Osteocyte (in vitro differentiated cells): ENCODE data around the gene KLK1. TPM values are rescaled to one million over a fixed set of nuclear protein-coding genes. Genes with fewer than 3 reads are reported as not detected.

Experiments used
- DNase-seq: peaks from one replicate; pipeline ENCODE4 v3.0.0; 2021; ENCODE audit warnings: mixed read lengths; ENCODE audit not compliant: unreplicated experiment; ENCODE audit errors: extremely low spot score
- H3K27ac Mint-ChIP-seq: one replicate; pipeline ENCODE4 v1.8.0; 2021; ENCODE audit warnings: mild to moderate bottlenecking, mixed read lengths; ENCODE audit not compliant: unreplicated experiment
- H3K27me3 Mint-ChIP-seq: one replicate; pipeline ENCODE4 v1.8.0; 2021; ENCODE audit warnings: mixed read lengths; ENCODE audit not compliant: unreplicated experiment
- H3K36me3 Mint-ChIP-seq: one replicate; pipeline ENCODE4 v1.8.0; 2021; ENCODE audit warnings: mixed read lengths; ENCODE audit not compliant: unreplicated experiment
- H3K4me1 Mint-ChIP-seq: one replicate; pipeline ENCODE4 v1.8.0; 2021; ENCODE audit warnings: mixed read lengths; ENCODE audit not compliant: unreplicated experiment
- H3K4me3 Mint-ChIP-seq: one replicate; pipeline ENCODE4 v1.8.0; 2021; ENCODE audit warnings: mild to moderate bottlenecking, moderate library complexity, mixed read lengths; ENCODE audit not compliant: unreplicated experiment
- H3K9me3 Mint-ChIP-seq: one replicate; pipeline ENCODE4 v1.8.0; 2021; ENCODE audit warnings: mixed read lengths; ENCODE audit not compliant: unreplicated experiment
- total RNA-seq: library from RNA; stranded (reverse); gene quantifications from 2 replicates; pipeline ENCODE4 v1.2.1, GENCODE V29; 2021
- TF ChIP-seq, protein P1 (sequence below): fragments of 200-600 bp; sonication (generic); IDR thresholded peaks from 2 replicates; pipeline ENCODE4 v1.5.0; 2021; ENCODE audit warnings: antibody characterized with exemption, mild to moderate bottlenecking, moderate library complexity

Gene KLK1
- total RNA-seq, 1 donor from 2014 or later = not detected

DNA sequence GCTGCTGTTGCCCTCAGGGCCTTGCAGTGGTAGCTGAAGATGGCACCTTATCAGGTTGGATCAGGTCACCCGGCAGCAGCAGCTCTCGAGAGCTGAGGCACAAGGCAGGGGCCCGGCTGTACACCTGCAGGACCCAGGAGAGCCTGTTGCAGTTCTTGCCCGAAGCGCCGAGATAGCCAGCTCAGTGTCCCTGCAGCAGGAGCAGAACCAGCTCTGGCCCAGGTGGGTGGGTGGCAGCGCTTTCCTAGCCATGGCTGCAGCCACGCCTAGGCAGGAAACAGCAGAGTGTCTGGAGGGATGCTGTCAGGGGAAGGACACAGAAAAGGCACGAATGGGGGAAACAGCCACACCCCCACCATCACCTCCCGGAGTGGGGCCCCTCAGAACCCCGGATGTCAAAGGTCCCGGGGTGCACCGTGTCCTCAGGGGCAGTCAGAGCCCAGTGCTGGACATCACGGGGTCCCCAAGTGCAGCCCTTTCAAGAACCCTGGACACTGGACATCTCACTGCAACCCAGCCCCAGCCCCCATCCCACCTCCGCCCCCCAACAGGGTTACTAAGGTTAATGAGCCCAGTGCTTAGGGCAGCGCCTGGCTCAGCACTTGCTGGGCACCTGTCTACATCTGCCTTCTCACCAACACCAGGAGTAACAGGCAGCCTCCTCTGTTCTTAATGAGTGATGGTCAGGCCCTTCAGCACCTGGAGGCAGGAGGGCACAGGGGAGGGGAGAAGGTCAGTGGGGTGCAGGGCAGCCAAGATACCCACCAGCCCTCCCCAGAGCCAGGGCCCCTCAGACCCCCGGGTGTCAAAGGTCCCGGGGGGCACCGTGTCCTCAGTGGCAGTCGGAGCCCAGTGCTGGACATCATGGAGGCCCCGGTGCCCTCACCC lies 24.7 kb downstream of the KLK1 start:
- TF ChIP-seq, protein P1, sequence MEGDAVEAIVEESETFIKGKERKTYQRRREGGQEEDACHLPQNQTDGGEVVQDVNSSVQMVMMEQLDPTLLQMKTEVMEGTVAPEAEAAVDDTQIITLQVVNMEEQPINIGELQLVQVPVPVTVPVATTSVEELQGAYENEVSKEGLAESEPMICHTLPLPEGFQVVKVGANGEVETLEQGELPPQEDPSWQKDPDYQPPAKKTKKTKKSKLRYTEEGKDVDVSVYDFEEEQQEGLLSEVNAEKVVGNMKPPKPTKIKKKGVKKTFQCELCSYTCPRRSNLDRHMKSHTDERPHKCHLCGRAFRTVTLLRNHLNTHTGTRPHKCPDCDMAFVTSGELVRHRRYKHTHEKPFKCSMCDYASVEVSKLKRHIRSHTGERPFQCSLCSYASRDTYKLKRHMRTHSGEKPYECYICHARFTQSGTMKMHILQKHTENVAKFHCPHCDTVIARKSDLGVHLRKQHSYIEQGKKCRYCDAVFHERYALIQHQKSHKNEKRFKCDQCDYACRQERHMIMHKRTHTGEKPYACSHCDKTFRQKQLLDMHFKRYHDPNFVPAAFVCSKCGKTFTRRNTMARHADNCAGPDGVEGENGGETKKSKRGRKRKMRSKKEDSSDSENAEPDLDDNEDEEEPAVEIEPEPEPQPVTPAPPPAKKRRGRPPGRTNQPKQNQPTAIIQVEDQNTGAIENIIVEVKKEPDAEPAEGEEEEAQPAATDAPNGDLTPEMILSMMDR = no peak
- H3K9me3 Mint-ChIP-seq = no peaks in the 10 kb centered on the region
- peaks cover 20% of the 10 kb centered on the region for H3K4me1 Mint-ChIP-seq
- H3K27ac Mint-ChIP-seq = no peak overlapping the region
- peaks cover 13% of the 10 kb centered on the region for H3K36me3 Mint-ChIP-seq
- no peak overlapping the region for H3K4me3 Mint-ChIP-seq
- DNase-seq = no peak
- no peaks in the 10 kb centered on the region for H3K27me3 Mint-ChIP-seq

DNA sequence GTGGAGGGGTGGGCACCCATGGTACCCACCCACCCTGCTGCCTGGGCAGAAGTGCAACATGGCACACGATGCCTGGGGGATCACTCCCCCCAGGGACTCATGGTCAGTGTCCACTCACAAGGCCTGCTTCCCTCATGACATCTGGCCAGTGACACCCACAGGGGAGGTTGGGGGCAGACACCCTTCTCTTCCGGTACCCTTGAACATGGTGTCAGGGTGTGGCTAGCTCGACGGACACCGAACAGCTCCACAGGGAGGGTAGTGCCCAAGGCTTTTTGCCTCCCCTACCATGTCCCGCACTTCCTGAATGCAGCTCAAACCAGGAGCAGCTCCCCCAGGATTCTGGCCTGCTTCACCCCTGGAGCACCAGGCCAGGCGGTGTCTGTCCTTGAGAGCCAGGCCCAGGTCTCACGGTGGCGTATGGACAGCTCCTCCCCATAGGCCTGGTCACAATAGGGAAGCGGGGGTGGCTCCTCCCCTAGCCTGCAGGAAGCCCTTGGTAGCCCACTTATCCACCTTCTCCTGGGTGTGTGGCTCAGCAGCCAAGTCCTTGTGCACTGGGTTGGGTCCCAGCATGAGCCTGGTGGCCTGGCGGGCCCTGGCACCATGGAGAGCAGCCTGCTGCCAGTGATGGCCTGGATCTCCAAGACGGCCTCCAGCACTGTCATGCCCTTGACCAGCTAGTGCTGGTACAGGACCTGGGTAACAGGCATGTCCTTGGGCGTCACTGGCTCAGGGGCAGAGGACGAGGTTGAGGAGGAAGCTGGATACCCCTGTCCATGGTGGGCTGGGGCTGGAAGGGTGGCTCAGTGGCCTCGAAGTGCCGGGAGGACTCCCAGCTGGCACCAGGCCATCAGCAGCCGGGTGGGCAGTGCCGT lies 25.6 kb downstream of the KLK1 start:
- H3K27ac Mint-ChIP-seq = no peak overlapping the region
- H3K4me3 Mint-ChIP-seq = no peak overlapping the region
- TF ChIP-seq, protein P1 = no peak
- no peaks in the 10 kb centered on the region for H3K9me3 Mint-ChIP-seq
- DNase-seq = no peak
- peaks cover 12% of the 10 kb centered on the region for H3K4me1 Mint-ChIP-seq
- peaks cover 13% of the 10 kb centered on the region for H3K36me3 Mint-ChIP-seq
- H3K27me3 Mint-ChIP-seq = no peaks in the 10 kb centered on the region

DNA sequence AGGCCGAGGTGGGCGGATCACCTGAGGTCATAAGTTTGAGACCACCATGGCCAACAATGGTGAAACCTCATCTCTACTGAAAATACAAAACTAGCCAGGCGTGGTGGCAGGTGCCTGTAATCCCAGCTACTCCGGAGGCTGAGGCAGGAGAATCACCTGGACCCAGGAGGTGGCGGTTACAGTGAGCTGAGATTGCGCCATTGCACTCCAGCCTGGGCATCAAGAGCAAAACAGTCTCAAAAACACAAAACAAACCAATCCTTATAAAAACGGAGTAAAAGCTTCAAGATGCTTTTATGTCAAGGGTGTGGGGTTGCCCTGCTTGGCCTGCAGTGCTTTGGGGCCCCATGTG lies 26.2 kb downstream of the KLK1 start:
- no peaks in the 10 kb centered on the region for H3K27me3 Mint-ChIP-seq
- TF ChIP-seq, protein P1 = no peak

DNA sequence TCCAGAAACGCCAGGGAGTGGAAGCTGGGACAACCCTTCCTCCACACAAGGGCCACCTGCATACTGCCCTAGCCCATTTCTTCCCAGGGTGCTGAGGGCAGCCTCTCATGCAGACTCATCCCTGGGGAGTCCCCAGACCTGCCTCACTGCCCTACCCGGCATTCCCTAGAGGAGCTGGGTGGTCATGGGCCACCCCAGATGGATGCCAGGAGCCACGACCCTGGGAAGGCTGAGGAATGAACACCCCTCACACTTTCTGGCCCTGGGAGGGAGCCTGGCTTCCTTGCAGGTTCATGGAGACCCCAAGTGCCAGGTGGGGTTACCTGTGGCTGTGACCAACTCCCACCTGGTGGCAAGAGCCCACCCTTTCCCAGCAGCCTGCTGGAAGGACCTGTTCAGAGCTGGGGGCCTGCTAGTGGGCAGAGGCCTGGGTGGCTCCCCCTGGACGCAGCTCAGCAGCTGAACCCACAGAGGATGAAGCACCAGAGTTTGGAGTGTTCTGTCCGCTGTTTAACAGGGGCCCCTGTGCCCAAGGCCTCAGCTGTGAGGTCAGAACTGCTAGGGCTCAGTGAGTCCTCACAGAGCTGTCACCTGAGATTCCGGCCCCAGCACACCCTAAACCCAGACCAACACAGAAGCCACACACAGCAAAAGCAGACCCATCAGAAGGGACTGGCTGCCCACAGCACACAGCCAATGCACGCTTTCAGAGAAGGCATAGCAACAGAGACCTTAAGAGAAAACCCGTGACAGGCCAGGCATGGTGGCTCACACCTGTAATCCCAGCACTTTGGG lies 26.8 kb downstream of the KLK1 start:
- Mint-ChIP-seq H3K4me3 (no peak overlapping the region), H3K36me3 (peaks cover 13% of the 10 kb centered on the region), H3K27ac (no peak overlapping the region), H3K27me3 (no peaks in the 10 kb centered on the region), H3K9me3 (no peaks in the 10 kb centered on the region), H3K4me1 (peaks cover 5% of the 10 kb centered on the region)
- TF ChIP-seq, protein P1 = no peak
- no peak for DNase-seq

More for the DNA sequence above, 26.2 kb downstream of the KLK1 start:
- Mint-ChIP-seq H3K36me3 (peaks cover 13% of the 10 kb centered on the region), H3K27ac (no peak overlapping the region), H3K9me3 (no peaks in the 10 kb centered on the region), H3K4me1 (peaks cover 8% of the 10 kb centered on the region), H3K4me3 (no peak overlapping the region)
- no peak for DNase-seq
